WTC11 (cell line): ENCODE measurements around the gene C3orf22. TPM values are rescaled to one million over a fixed set of nuclear protein-coding genes. Genes with fewer than 3 reads are reported as not detected.

Source experiments
- ATAC-seq: fragments of 200-7000 bp; cut with Tn5 transposase; 2 replicates; pipeline ENCODE4 v1.10.0; 2021; ENCODE audit warnings: mild to moderate bottlenecking, moderate library complexity
- CTCF ChIA-PET: fragments of 300-600 bp; sonication (Branson Sonifier 250); formaldehyde crosslinking; loops from one replicate; lab custom pipeline; 2021; ENCODE audit warnings: antibody characterized with exemption; lab: Charles Lee
- POLR2A ChIA-PET: fragments of 350-600 bp; sonication (Branson Sonifier 250); formaldehyde crosslinking; loops from one replicate; lab custom pipeline; 2021; ENCODE audit warnings: antibody characterized with exemption; lab: Charles Lee
- DNase-seq: peaks from one replicate; pipeline ENCODE4 v3.0.0; 2021; ENCODE audit warnings: low spot score
- H3K27ac Mint-ChIP-seq: 2 replicates; pipeline ENCODE4 v1.8.0; 2021; ENCODE audit warnings: mixed read lengths
- H3K27me3 Mint-ChIP-seq: 2 replicates; pipeline ENCODE4 v1.8.0; 2021; ENCODE audit warnings: low read depth, mild to moderate bottlenecking, moderate library complexity, mixed read lengths
- H3K36me3 Mint-ChIP-seq: 2 replicates; pipeline ENCODE4 v1.8.0; 2021; ENCODE audit warnings: mixed read lengths
- H3K4me1 Mint-ChIP-seq: 2 replicates; pipeline ENCODE4 v1.8.0; 2022; ENCODE audit warnings: mixed read lengths
- H3K4me3 Mint-ChIP-seq: 2 replicates; pipeline ENCODE4 v1.8.0; 2021; ENCODE audit warnings: mild to moderate bottlenecking, moderate library complexity, mixed read lengths
- H3K9me3 Mint-ChIP-seq: 2 replicates; pipeline ENCODE4 v1.8.0; 2021; ENCODE audit warnings: mixed read lengths
- CBFB ChIP-seq: sonication (generic); formaldehyde crosslinking; IDR thresholded peaks from 2 replicates; pipeline ENCODE4 v1.8.1; 2022; ENCODE audit warnings: mild to moderate bottlenecking, low read depth, missing genetic modification reagents
- CTCF ChIP-seq: fragments of 200-600 bp; IDR thresholded peaks from 2 replicates; pipeline ENCODE4 v1.8.0; 2022; ENCODE audit warnings: antibody characterized with exemption
- E2F4 ChIP-seq: sonication (generic); formaldehyde crosslinking; IDR thresholded peaks from 2 replicates; pipeline ENCODE4 v1.8.1; 2022; ENCODE audit warnings: low read depth, mild to moderate bottlenecking, moderate library complexity, missing genetic modification reagents, borderline replicate concordance
- ELF4 ChIP-seq: sonication (generic); formaldehyde crosslinking; IDR thresholded peaks from 2 replicates; pipeline ENCODE4 v1.8.1; 2022; ENCODE audit warnings: low read depth, mild to moderate bottlenecking, moderate library complexity, missing genetic modification reagents
- ERG ChIP-seq: fragments of 250-450 bp; sonication (Bioruptor Pico); IDR thresholded peaks from 2 replicates; pipeline ENCODE4 v1.8.0; 2021; ENCODE audit warnings: mild to moderate bottlenecking
- GRHL2 ChIP-seq: fragments of 250-450 bp; sonication (Bioruptor Pico); IDR thresholded peaks from 2 replicates; pipeline ENCODE4 v1.8.0; 2022; ENCODE audit warnings: mild to moderate bottlenecking, moderate library complexity; ENCODE audit not compliant: insufficient replicate concordance, severe bottlenecking
- JAZF1 ChIP-seq: fragments of 250-450 bp; sonication (Bioruptor Pico); IDR thresholded peaks from 2 replicates; pipeline ENCODE4 v1.9.0; 2021; ENCODE audit warnings: moderate library complexity, mild to moderate bottlenecking, inconsistent platforms
- JUN ChIP-seq: sonication (generic); formaldehyde crosslinking; IDR thresholded peaks from 2 replicates; pipeline ENCODE4 v1.8.0; 2023; ENCODE audit warnings: mild to moderate bottlenecking, missing genetic modification reagents
- MXD4 ChIP-seq: fragments of 250-450 bp; sonication (Bioruptor Pico); IDR thresholded peaks from 2 replicates; pipeline ENCODE4 v1.8.0; 2021; ENCODE audit warnings: mild to moderate bottlenecking, moderate library complexity, borderline replicate concordance
- NFE2L1 ChIP-seq: sonication (generic); formaldehyde crosslinking; IDR thresholded peaks from 2 replicates; pipeline ENCODE4 v1.8.1; 2023; ENCODE audit warnings: missing genetic modification reagents
- NR1H2 ChIP-seq: sonication (generic); formaldehyde crosslinking; IDR thresholded peaks from 2 replicates; pipeline ENCODE4 v1.9.0; 2021; ENCODE audit warnings: mild to moderate bottlenecking, moderate library complexity, missing genetic modification reagents
- NR3C1 ChIP-seq: sonication (generic); formaldehyde crosslinking; conservative IDR thresholded peaks from 2 replicates; pipeline ENCODE4 v1.8.1; 2023; ENCODE audit warnings: low read depth, mild to moderate bottlenecking, missing genetic modification reagents
- RELA ChIP-seq: sonication (generic); formaldehyde crosslinking; IDR thresholded peaks from 2 replicates; pipeline ENCODE4 v1.8.1; 2022; ENCODE audit warnings: missing genetic modification reagents, mild to moderate bottlenecking, borderline replicate concordance
- RORB ChIP-seq: fragments of 250-450 bp; sonication (Bioruptor Pico); IDR thresholded peaks from 2 replicates; pipeline ENCODE4 v1.9.0; 2021; ENCODE audit warnings: mild to moderate bottlenecking
- SP1 ChIP-seq: sonication (generic); formaldehyde crosslinking; conservative IDR thresholded peaks from 2 replicates; pipeline ENCODE4 v1.8.1; 2022; ENCODE audit warnings: missing genetic modification reagents
- TEAD1 ChIP-seq: sonication (generic); formaldehyde crosslinking; IDR thresholded peaks from 2 replicates; pipeline ENCODE4 v1.8.0; 2022; ENCODE audit warnings: mild to moderate bottlenecking, missing genetic modification reagents
- ZNF219 ChIP-seq: sonication (generic); formaldehyde crosslinking; IDR thresholded peaks from 2 replicates; pipeline ENCODE4 v1.8.0; 2023; ENCODE audit warnings: missing genetic modification reagents, mild to moderate bottlenecking, borderline replicate concordance
- ZNF281 ChIP-seq: sonication (generic); formaldehyde crosslinking; IDR thresholded peaks from 2 replicates; pipeline ENCODE4 v1.8.0; 2023; ENCODE audit warnings: mild to moderate bottlenecking, missing genetic modification reagents
- ZNF317 ChIP-seq: sonication (generic); formaldehyde crosslinking; IDR thresholded peaks from 2 replicates; pipeline ENCODE4 v1.8.1; 2023; ENCODE audit warnings: low read depth, mild to moderate bottlenecking, moderate library complexity, missing genetic modification reagents, borderline replicate concordance
- ZNF396 ChIP-seq: fragments of 250-450 bp; sonication (Bioruptor Pico); IDR thresholded peaks from 2 replicates; pipeline ENCODE4 v1.8.0; 2021; ENCODE audit warnings: mild to moderate bottlenecking, moderate library complexity, borderline replicate concordance
- total RNA-seq: library from RNA; stranded (reverse); gene quantifications from 3 replicates; pipeline ENCODE4 v1.2.3, GENCODE V29; 2021
- TF ChIP-seq, protein P1 (sequence below): sonication (generic); formaldehyde crosslinking; IDR thresholded peaks from 2 replicates; pipeline ENCODE4 v1.8.0; 2022; ENCODE audit warnings: mild to moderate bottlenecking, missing genetic modification reagents
- TF ChIP-seq, protein P2 (sequence below): sonication (generic); formaldehyde crosslinking; IDR thresholded peaks from 2 replicates; pipeline ENCODE4 v1.8.0; 2022; ENCODE audit warnings: mild to moderate bottlenecking, missing genetic modification reagents
- TF ChIP-seq, protein P3 (sequence below): sonication (generic); formaldehyde crosslinking; IDR thresholded peaks from 2 replicates; pipeline ENCODE4 v1.8.1; 2023; ENCODE audit warnings: mild to moderate bottlenecking, moderate library complexity, missing genetic modification reagents
- TF ChIP-seq, protein P4 (sequence below): sonication (generic); formaldehyde crosslinking; IDR thresholded peaks from 2 replicates; pipeline ENCODE4 v1.8.1; 2022; ENCODE audit warnings: mild to moderate bottlenecking, missing genetic modification reagents, moderate library complexity, borderline replicate concordance

The C3orf22 gene
- total RNA-seq, 1 experiment from 2014 or later, result not detected

DNA sequence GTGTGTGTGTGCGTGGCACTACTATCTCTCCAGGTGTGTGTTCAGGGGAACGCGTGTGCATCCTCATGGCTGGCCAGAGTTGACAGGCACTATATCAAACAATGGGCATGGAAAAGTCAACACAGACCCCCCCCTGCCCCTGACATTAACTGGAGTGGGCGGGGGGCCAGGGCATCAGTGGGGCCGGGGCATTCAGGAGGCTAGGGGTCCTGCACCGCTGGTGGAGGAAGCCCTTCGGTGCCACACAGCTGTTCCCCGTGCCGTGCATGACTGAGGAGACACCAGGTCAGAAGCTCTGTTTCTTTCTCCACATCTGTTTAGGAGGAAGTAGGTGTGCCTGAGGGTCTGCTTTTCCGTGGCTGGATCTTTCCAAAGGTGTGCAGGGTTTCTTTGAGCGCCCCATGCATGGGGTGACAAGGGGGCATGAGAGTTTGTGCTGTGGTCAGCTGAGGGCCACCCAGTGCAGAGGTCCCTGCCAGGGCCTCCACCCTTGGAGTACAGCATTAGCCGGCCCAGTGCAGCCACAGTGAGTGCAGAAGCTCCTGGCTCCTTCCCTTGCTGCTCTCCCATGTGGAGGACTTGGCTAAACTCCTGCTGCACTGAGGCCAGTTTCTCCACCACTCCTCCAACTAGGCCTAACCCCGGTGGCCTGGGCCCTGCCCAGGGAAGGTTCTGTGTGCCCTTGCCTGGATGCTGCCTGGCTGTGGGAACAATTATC, 7.5 kb downstream of the C3orf22 start (continued):
- TF ChIP-seq CTCF (no peak), RELA (no peak), JAZF1 (no peak), ELF4 (no peak), ZNF219 (CRISPR knock-in tag) (no peak), TEAD1 (CRISPR knock-in tag) (no peak), NR3C1 (CRISPR knock-in tag) (no peak), ZNF317 (CRISPR knock-in tag) (no peak), E2F4 (CRISPR knock-in tag) (no peak)
- TF ChIP-seq, protein P1, sequence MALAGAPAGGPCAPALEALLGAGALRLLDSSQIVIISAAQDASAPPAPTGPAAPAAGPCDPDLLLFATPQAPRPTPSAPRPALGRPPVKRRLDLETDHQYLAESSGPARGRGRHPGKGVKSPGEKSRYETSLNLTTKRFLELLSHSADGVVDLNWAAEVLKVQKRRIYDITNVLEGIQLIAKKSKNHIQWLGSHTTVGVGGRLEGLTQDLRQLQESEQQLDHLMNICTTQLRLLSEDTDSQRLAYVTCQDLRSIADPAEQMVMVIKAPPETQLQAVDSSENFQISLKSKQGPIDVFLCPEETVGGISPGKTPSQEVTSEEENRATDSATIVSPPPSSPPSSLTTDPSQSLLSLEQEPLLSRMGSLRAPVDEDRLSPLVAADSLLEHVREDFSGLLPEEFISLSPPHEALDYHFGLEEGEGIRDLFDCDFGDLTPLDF (CRISPR knock-in tag), result no peak
- TF ChIP-seq, protein P2, sequence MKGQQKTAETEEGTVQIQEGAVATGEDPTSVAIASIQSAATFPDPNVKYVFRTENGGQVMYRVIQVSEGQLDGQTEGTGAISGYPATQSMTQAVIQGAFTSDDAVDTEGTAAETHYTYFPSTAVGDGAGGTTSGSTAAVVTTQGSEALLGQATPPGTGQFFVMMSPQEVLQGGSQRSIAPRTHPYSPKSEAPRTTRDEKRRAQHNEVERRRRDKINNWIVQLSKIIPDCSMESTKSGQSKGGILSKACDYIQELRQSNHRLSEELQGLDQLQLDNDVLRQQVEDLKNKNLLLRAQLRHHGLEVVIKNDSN (CRISPR knock-in tag), result no peak
- TF ChIP-seq, protein P3, sequence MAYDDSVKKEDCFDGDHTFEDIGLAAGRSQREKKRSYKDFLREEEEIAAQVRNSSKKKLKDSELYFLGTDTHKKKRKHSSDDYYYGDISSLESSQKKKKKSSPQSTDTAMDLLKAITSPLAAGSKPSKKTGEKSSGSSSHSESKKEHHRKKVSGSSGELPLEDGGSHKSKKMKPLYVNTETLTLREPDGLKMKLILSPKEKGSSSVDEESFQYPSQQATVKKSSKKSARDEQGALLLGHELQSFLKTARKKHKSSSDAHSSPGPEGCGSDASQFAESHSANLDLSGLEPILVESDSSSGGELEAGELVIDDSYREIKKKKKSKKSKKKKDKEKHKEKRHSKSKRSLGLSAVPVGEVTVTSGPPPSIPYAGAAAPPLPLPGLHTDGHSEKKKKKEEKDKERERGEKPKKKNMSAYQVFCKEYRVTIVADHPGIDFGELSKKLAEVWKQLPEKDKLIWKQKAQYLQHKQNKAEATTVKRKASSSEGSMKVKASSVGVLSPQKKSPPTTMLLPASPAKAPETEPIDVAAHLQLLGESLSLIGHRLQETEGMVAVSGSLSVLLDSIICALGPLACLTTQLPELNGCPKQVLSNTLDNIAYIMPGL (CRISPR knock-in tag), result no peak

DNA sequence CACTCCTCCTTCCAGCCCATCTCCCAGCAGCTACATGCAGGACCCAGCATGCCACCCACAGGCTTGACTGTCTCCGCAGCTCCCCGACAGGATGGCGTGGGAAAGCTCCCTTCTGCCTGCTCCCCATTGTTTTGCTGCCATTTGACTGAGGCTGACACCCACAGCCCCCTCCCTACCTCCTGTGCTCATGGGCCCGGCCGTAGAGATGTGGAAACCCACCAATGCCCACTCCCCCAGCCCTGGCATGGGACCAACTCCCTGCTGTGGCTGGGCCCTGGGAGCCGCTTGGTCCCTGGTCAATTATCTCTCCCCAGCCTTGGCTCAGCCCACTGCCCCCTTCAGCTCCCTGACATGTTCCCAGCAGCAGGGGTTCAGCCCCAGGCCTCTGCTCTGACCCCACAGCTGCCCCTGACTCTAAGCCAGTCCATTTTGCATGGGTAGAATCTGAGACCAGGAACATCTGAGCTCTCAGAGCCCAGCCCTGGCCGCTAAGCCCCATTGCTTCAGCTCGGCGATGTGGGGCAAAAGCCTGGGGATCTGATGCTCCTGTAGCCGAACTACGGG, 8.2 kb downstream of the C3orf22 start:
- CTCF ChIA-PET, result no interaction called here
- no peak for ATAC-seq
- H3K27ac Mint-ChIP-seq, result no peak overlapping the region
- POLR2A ChIA-PET, result no interaction called here
- peaks cover 43% of the 10 kb centered on the region for H3K4me1 Mint-ChIP-seq
- no peaks in the 10 kb centered on the region; the same call in 1 of the 2 replicates for H3K27me3 Mint-ChIP-seq
- H3K4me3 Mint-ChIP-seq, result no peak overlapping the region
- no peaks in the 10 kb centered on the region for H3K36me3 Mint-ChIP-seq
- no peaks in the 10 kb centered on the region for H3K9me3 Mint-ChIP-seq
- no peak for DNase-seq
- TF ChIP-seq JAZF1, result no peak
- TF ChIP-seq CBFB (CRISPR knock-in tag), result no peak
- no peak for TF ChIP-seq ZNF396 (CRISPR knock-in tag)
- no peak for TF ChIP-seq ZNF281
- TF ChIP-seq NR3C1 (CRISPR knock-in tag), result no peak
- no peak for TF ChIP-seq GRHL2 (CRISPR knock-in tag)
- TF ChIP-seq NR1H2 (CRISPR knock-in tag), result no peak
- no peak for TF ChIP-seq MXD4
- no peak for TF ChIP-seq ERG (CRISPR knock-in tag)
- TF ChIP-seq NFE2L1 (CRISPR knock-in tag), result no peak
- no peak for TF ChIP-seq SP1 (CRISPR knock-in tag)
- TF ChIP-seq, protein P4, sequence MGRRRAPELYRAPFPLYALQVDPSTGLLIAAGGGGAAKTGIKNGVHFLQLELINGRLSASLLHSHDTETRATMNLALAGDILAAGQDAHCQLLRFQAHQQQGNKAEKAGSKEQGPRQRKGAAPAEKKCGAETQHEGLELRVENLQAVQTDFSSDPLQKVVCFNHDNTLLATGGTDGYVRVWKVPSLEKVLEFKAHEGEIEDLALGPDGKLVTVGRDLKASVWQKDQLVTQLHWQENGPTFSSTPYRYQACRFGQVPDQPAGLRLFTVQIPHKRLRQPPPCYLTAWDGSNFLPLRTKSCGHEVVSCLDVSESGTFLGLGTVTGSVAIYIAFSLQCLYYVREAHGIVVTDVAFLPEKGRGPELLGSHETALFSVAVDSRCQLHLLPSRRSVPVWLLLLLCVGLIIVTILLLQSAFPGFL (CRISPR knock-in tag), result no peak
- TF ChIP-seq RELA, result no peak
- TF ChIP-seq JUN (CRISPR knock-in tag), result no peak
- no peak for TF ChIP-seq RORB (CRISPR knock-in tag)
